Activated naive CD4-positive, alpha-beta T cell treated with anti-CD3 and anti-CD28 coated beads for 36 hours (primary cell): ENCODE measurements around the gene PPP1R9B. TPM values are rescaled to one million over a fixed set of nuclear protein-coding genes. Genes with fewer than 3 reads are reported as not detected.

Source experiments
- CTCF ChIA-PET: fragments of 350-600 bp; sonication (Branson Sonifier 250); formaldehyde crosslinking; loops from one replicate; lab custom pipeline; 2021; ENCODE audit warnings: antibody characterized with exemption; lab: Charles Lee
- DNase-seq: peaks from one replicate; pipeline ENCODE4 v3.0.0-alpha.2; 2020
- H3K27ac Mint-ChIP-seq: one replicate; pipeline ENCODE4 v1.8.0; 2021; ENCODE audit warnings: mild to moderate bottlenecking, mixed read lengths
- H3K27me3 Mint-ChIP-seq: one replicate; pipeline ENCODE4 v1.8.0; 2021; ENCODE audit warnings: low read depth, mixed read lengths
- H3K36me3 Mint-ChIP-seq: one replicate; pipeline ENCODE4 v1.8.0; 2021; ENCODE audit warnings: low read depth, mixed read lengths
- H3K4me1 Mint-ChIP-seq: one replicate; pipeline ENCODE4 v1.8.0; 2021; ENCODE audit warnings: low read depth, mixed read lengths
- H3K4me3 Mint-ChIP-seq: one replicate; pipeline ENCODE4 v1.8.0; 2021; ENCODE audit warnings: mild to moderate bottlenecking, moderate library complexity, mixed read lengths
- H3K9me3 Mint-ChIP-seq: one replicate; pipeline ENCODE4 v1.8.0; 2021; ENCODE audit warnings: mixed read lengths
- intact Hi-C: fragments of 100-400 bp; cut with micrococcal nuclease; formaldehyde crosslinking; loops from one replicate; pipeline ENCODE4 v1.15.1; 2023
- total RNA-seq, 2 experiments: library from RNA; stranded (reverse); gene quantifications; one replicate each; pipeline ENCODE4 v1.2.3, GENCODE V29; 2021

Gene PPP1R9B
- 10 to 100 TPM; 67.7 TPM for total RNA-seq

GRCh38 chr17:50150354-50151040 lies at the start of gene PPP1R9B:
TSS of gene PPP1R9B (minus strand) at chr17:50150677. CDS start at chr17:50150513, 164 bp downstream.
- CTCF ChIA-PET = interaction anchor here (0.6 to 3.6 kb wide), 9 partner anchors 11 to 1274 kb away, joined by 3 to 32 read pairs (median 6); no protein-coding TSS in a partner anchor
- Mint-ChIP-seq H3K4me1 (peaks cover 49% of the 10 kb centered on the region), H3K27me3 (no peaks in the 10 kb centered on the region), H3K9me3 (no peaks in the 10 kb centered on the region), H3K36me3 (peaks cover 20% of the 10 kb centered on the region), H3K4me3 (peak within 1 kb of the TSS; percentile 98), H3K27ac (peak within 1 kb of the TSS; percentile 96)
- intact Hi-C loops = loop anchor here (1.0 to 5.0 kb wide), 4 partner anchors 11 to 413 kb away; no protein-coding TSS in a partner anchor
- DNase-seq = no peak

- H3K27me3 Mint-ChIP-seq = peaks cover 29% of the 10 kb centered on the region
- CTCF ChIA-PET = interaction anchor here (0.6 to 7.5 kb wide), 44 partner anchors 8 to 302 kb away, joined by 3 to 225 read pairs (median 5); partner anchors contain the start of genes TMEM92 and XYLT2
- no peaks in the 10 kb centered on the region for H3K9me3 Mint-ChIP-seq
- peak; percentile 73 for DNase-seq
- H3K4me1 Mint-ChIP-seq = peaks cover 17% of the 10 kb centered on the region
- intact Hi-C loops = loop anchor here (1.0 kb wide), 4 partner anchors 73 to 278 kb away; partner anchors contain the start of gene RSAD1
- no peak overlapping the region for H3K27ac Mint-ChIP-seq
- H3K36me3 Mint-ChIP-seq = no peaks in the 10 kb centered on the region
- H3K4me3 Mint-ChIP-seq = peak overlapping the region; percentile 56
These were observed 49.5 kb upstream of the PPP1R9B start for GRCh38 chr17:50199803-50200456.

GRCh38 chr17:50199211-50199802 lies 48.8 kb upstream of the PPP1R9B start:
- no peaks in the 10 kb centered on the region for H3K9me3 Mint-ChIP-seq
- intact Hi-C loops = no loop called here
- no peak for DNase-seq
- CTCF ChIA-PET = interaction anchor here (1.0 to 7.5 kb wide), 19 partner anchors 11 to 148 kb away, joined by 3 to 225 read pairs (median 7); partner anchors contain the start of genes TMEM92 and XYLT2
- H3K27me3 Mint-ChIP-seq = peaks cover 27% of the 10 kb centered on the region
- no peak overlapping the region for H3K4me3 Mint-ChIP-seq
- no peaks in the 10 kb centered on the region for H3K36me3 Mint-ChIP-seq
- H3K27ac Mint-ChIP-seq = no peak overlapping the region
- peaks cover 17% of the 10 kb centered on the region for H3K4me1 Mint-ChIP-seq

- CTCF ChIA-PET = interaction anchor here (0.6 to 3.0 kb wide), 9 partner anchors 9 to 238 kb away, joined by 3 to 49 read pairs (median 3); no protein-coding TSS in a partner anchor
- intact Hi-C loops = loop anchor here (1.0 kb wide), 4 partner anchors 29 to 104 kb away; no protein-coding TSS in a partner anchor
- Mint-ChIP-seq H3K4me1 (peaks cover 17% of the 10 kb centered on the region), H3K27ac (no peak overlapping the region), H3K27me3 (peaks cover 24% of the 10 kb centered on the region), H3K36me3 (no peaks in the 10 kb centered on the region), H3K4me3 (no peak overlapping the region), H3K9me3 (no peaks in the 10 kb centered on the region)
- DNase-seq = peak; percentile 85
These were observed 47.7 kb upstream of the PPP1R9B start for GRCh38 chr17:50198026-50198669.

- no peaks in the 10 kb centered on the region for H3K9me3 Mint-ChIP-seq
- H3K27ac Mint-ChIP-seq = no peak overlapping the region
- H3K4me3 Mint-ChIP-seq = no peak overlapping the region
- intact Hi-C loops = no loop called here
- peaks cover 17% of the 10 kb centered on the region for H3K4me1 Mint-ChIP-seq
- H3K36me3 Mint-ChIP-seq = no peaks in the 10 kb centered on the region
- H3K27me3 Mint-ChIP-seq = peaks cover 11% of the 10 kb centered on the region
- no peak for DNase-seq
- CTCF ChIA-PET = interaction anchor here (1.0 to 3.0 kb wide), 12 partner anchors 9 to 104 kb away, joined by 3 to 49 read pairs (median 4); partner anchors contain the start of gene TMEM92
These were observed 46.3 kb upstream of the PPP1R9B start for GRCh38 chr17:50196826-50197225.

- CTCF ChIA-PET = interaction anchor here (1.0 to 3.0 kb wide), 5 partner anchors 23 to 103 kb away, joined by 3 to 49 read pairs (median 4); no protein-coding TSS in a partner anchor
- Mint-ChIP-seq H3K27ac (no peak overlapping the region), H3K9me3 (no peaks in the 10 kb centered on the region), H3K4me3 (no peak overlapping the region), H3K36me3 (no peaks in the 10 kb centered on the region), H3K27me3 (peaks cover 6% of the 10 kb centered on the region), H3K4me1 (peaks cover 13% of the 10 kb centered on the region)
- no peak for DNase-seq
- intact Hi-C loops = no loop called here
These were observed 45.6 kb upstream of the PPP1R9B start for GRCh38 chr17:50196036-50196435.

- Mint-ChIP-seq H3K27ac (no peak overlapping the region), H3K9me3 (no peaks in the 10 kb centered on the region), H3K36me3 (no peaks in the 10 kb centered on the region), H3K4me1 (peaks cover 8% of the 10 kb centered on the region), H3K27me3 (peaks cover 3% of the 10 kb centered on the region), H3K4me3 (no peak overlapping the region)
- intact Hi-C loops = no loop called here
- CTCF ChIA-PET = no interaction called here
- no peak for DNase-seq
These were observed 44.7 kb upstream of the PPP1R9B start for GRCh38 chr17:50194934-50195865.

- Mint-ChIP-seq H3K4me1 (peaks cover 5% of the 10 kb centered on the region), H3K27me3 (peaks cover 3% of the 10 kb centered on the region), H3K9me3 (no peaks in the 10 kb centered on the region), H3K27ac (no peak overlapping the region), H3K4me3 (no peak overlapping the region), H3K36me3 (no peaks in the 10 kb centered on the region)
- DNase-seq = no peak
- CTCF ChIA-PET = no interaction called here
- intact Hi-C loops = no loop called here
These were observed 43.9 kb upstream of the PPP1R9B start for GRCh38 chr17:50194140-50194933.

GRCh38 chr17:50192618-50193291 lies 42.3 kb upstream of the PPP1R9B start:
- Mint-ChIP-seq H3K4me3 (no peak overlapping the region), H3K36me3 (no peaks in the 10 kb centered on the region), H3K27me3 (no peaks in the 10 kb centered on the region), H3K4me1 (no peaks in the 10 kb centered on the region), H3K9me3 (no peaks in the 10 kb centered on the region), H3K27ac (no peak overlapping the region)
- CTCF ChIA-PET = interaction anchor here (0.7 to 0.9 kb wide), 3 partner anchors 8 to 23 kb away, joined by 3 read pairs; no protein-coding TSS in a partner anchor
- no peak for DNase-seq
- intact Hi-C loops = no loop called here

GRCh38 chr17:50192144-50192617 lies 41.7 kb upstream of the PPP1R9B start:
- no peaks in the 10 kb centered on the region for H3K36me3 Mint-ChIP-seq
- no peaks in the 10 kb centered on the region for H3K4me1 Mint-ChIP-seq
- no peak overlapping the region for H3K27ac Mint-ChIP-seq
- no peaks in the 10 kb centered on the region for H3K27me3 Mint-ChIP-seq
- H3K9me3 Mint-ChIP-seq = no peaks in the 10 kb centered on the region
- no peak for DNase-seq
- CTCF ChIA-PET = interaction anchor here (0.9 kb wide), 2 partner anchors 8 to 20 kb away, joined by 3 read pairs; no protein-coding TSS in a partner anchor
- H3K4me3 Mint-ChIP-seq = no peak overlapping the region
- intact Hi-C loops = no loop called here
